Measurements from ENCODE around the gene FANCI.

The FANCI gene

GRCh38 chr15:89358755-89359439, 115.1 kb downstream of the FANCI start:
- no peak overlapping the region for H3K27ac ChIP-seq (ENCODE audit: extremely low read depth, low read depth, low read length)
- H3K36me3 ChIP-seq (ENCODE audit: control insufficient read depth in 2 of 2, insufficient read depth in 1 of 2, low read length in 2 of 2): no peaks in the 10 kb centered on the region
- no peaks in the 10 kb centered on the region for H3K9me3 ChIP-seq (ENCODE audit: control insufficient read depth, insufficient read depth, low read depth, low read length)
- POLR2A ChIA-PET: interaction anchor here (0.7 to 2.0 kb wide), 7 partner anchors 24 to 113 kb away, joined by 3 to 7 read pairs (median 4); partner anchors contain the start of gene POLG
- H3K4me3 ChIP-seq (ENCODE audit: low read depth, low read length): peak overlapping the region; percentile 55
- H3K4me1 ChIP-seq (ENCODE audit: control insufficient read depth, insufficient read depth, low read length): peaks cover 4% of the 10 kb centered on the region; the same call in 1 of the 2 replicates
- CTCF ChIA-PET: interaction anchor here (0.5 to 11.1 kb wide), 61 partner anchors 8 to 659 kb away, joined by 3 to 614 read pairs (median 5); no protein-coding TSS in a partner anchor
- TF ChIP-seq GLIS1 (tag by site-specific recombination; IDR thresholded peaks at IDR 0.05) (peak; percentile 22; the same call in 1 of the 2 replicates), ZSCAN23 (tag by site-specific recombination; IDR thresholded peaks at IDR 0.05) (no peak), ZSCAN16 (tag by site-specific recombination; IDR thresholded peaks at IDR 0.05) (no peak), ZNF747 (tag by site-specific recombination; IDR thresholded peaks at IDR 0.05) (no peak), ZNF248 (tag by site-specific recombination; IDR thresholded peaks at IDR 0.05) (no peak), ZNF324 (tag by site-specific recombination; IDR thresholded peaks at IDR 0.05) (0 out of 2 replicates have a peak, but pooled peaks have one; percentile 60), ZNF768 (tag by site-specific recombination; IDR thresholded peaks at IDR 0.05) (no peak), ZNF704 (tag by site-specific recombination; IDR thresholded peaks at IDR 0.05) (no peak), ZNF560 (tag by site-specific recombination; IDR thresholded peaks at IDR 0.05; ENCODE audit: borderline replicate concordance) (no peak), ZNF830 (tag by site-specific recombination; IDR thresholded peaks at IDR 0.05; ENCODE audit: low read depth) (no peak), ZNF211 (tag by site-specific recombination; IDR thresholded peaks at IDR 0.05; ENCODE audit: low read depth) (no peak), ZNF223 (tag by site-specific recombination; IDR thresholded peaks at IDR 0.05) (peak; percentile 79; the same call in 1 of the 2 replicates), ZNF140 (tag by site-specific recombination; IDR thresholded peaks at IDR 0.05) (no peak), ZNF549 (tag by site-specific recombination; IDR thresholded peaks at IDR 0.05) (no peak), HOXD13 (CRISPR knock-in tag; IDR thresholded peaks at IDR 0.05; ENCODE audit: borderline replicate concordance) (no peak), ZNF354C (tag by site-specific recombination; IDR thresholded peaks at IDR 0.05; ENCODE audit: borderline replicate concordance, low read depth) (no peak), ZNF274 (IDR thresholded peaks at IDR 0.05; ENCODE audit: low read length) (no peak), ZNF274 (tag by site-specific recombination; IDR thresholded peaks at IDR 0.05; ENCODE audit: borderline replicate concordance) (no peak), WT1 (tag by site-specific recombination; IDR thresholded peaks at IDR 0.05) (peak; percentile 53; the same call in 1 of the 2 replicates), ZNF707 (tag by site-specific recombination; IDR thresholded peaks at IDR 0.05) (no peak), GLIS2 (tag by site-specific recombination; IDR thresholded peaks at IDR 0.05) (no peak), ZNF416 (tag by site-specific recombination; IDR thresholded peaks at IDR 0.05) (no peak), OVOL3 (tag by site-specific recombination; IDR thresholded peaks at IDR 0.05) (no peak), ZSCAN18 (tag by site-specific recombination; IDR thresholded peaks at IDR 0.05) (no peak), ZNF311 (tag by site-specific recombination; IDR thresholded peaks at IDR 0.05; ENCODE audit: borderline replicate concordance) (no peak), RBAK (tag by site-specific recombination; IDR thresholded peaks at IDR 0.05) (no peak), ZNF148 (tag by site-specific recombination; IDR thresholded peaks at IDR 0.05; ENCODE audit: borderline replicate concordance) (no peak; the same call in 1 of the 2 replicates), ZNF132 (tag by site-specific recombination; IDR thresholded peaks at IDR 0.05; ENCODE audit: borderline replicate concordance) (no peak), MZF1 (tag by site-specific recombination; IDR thresholded peaks at IDR 0.05; ENCODE audit: borderline replicate concordance) (no peak), ZNF404 (tag by site-specific recombination; IDR thresholded peaks at IDR 0.05) (no peak), PRDM6 (tag by site-specific recombination; IDR thresholded peaks at IDR 0.05) (no peak), KLF17 (tag by site-specific recombination; IDR thresholded peaks at IDR 0.05) (peak; percentile 83)

Measured in HEK293 (cell line).